ENCODE measurements around the gene PTPRD.

GRCh38 chr9:8430945-8431344 lies 2181.9 kb downstream of the PTPRD start:
- no peak for TF ChIP-seq CTCF (IDR thresholded peaks at IDR 0.05)
- no peak for TF ChIP-seq POLR2A (IDR thresholded peaks at IDR 0.05)

All from thyroid gland (tissue), 4 donors.